Ovary (tissue), 9 donors: ENCODE measurements around the gene SEMA5B. TPM values are rescaled to one million over a fixed set of nuclear protein-coding genes. Genes with fewer than 3 reads are reported as not detected.

Experiments used
- DNase-seq, 5 donors: peaks; one replicate each; pipeline ENCODE4 v3.0.0-alpha.2; 2019 to 2020
- H3K27ac ChIP-seq, 2 donors: fragments of 200-600 bp; one replicate each; pipeline versions ENCODE4 v1.5.1 to v1.8.0; 2019 to 2022
- H3K27me3 ChIP-seq: fragments of 200-600 bp; one replicate; pipeline ENCODE4 v1.8.0; 2022
- H3K36me3 ChIP-seq: fragments of 200-600 bp; sonication (generic); one replicate; pipeline ENCODE4 v1.5.1; 2019
- H3K4me1 ChIP-seq: one replicate; pipeline ENCODE4 v1.8.1; 2013; ENCODE audit warnings: mild to moderate bottlenecking, moderate library complexity; ENCODE audit not compliant: insufficient read depth
- H3K4me3 ChIP-seq: fragments of 200-600 bp; sonication (generic); one replicate; pipeline ENCODE4 v1.5.1; 2017
- H3K9me3 ChIP-seq, 2 donors: fragments of 200-600 bp in 1 of 2; sonication (generic) in 1 of 2; one replicate each; pipeline versions ENCODE4 v1.5.1 to v1.8.1; 2013 to 2019; ENCODE audit warnings: mild to moderate bottlenecking in 1 of 2, moderate library complexity in 1 of 2
- EP300 ChIP-seq: sonication (generic); formaldehyde crosslinking; IDR thresholded peaks from one replicate; pipeline ENCODE4 v1.6.1; 2017; ENCODE audit warnings: antibody characterized with exemption
- POLR2A ChIP-seq: fragments of 450-650 bp; IDR thresholded peaks from one replicate; pipeline ENCODE4 v1.6.1; 2017; ENCODE audit warnings: antibody characterized with exemption, mild to moderate bottlenecking, moderate library complexity
- WGBS, 3 donors: extraction: QIAGEN DNeasy Blood & Tissue Kit in 1 of 3; methylation state at CpG; one replicate each; pipeline versions ENCODE4 v1.1.5 to v1.1.7; 2013 to 2017; 5-methylcytosine and 5-hydroxymethylcytosine counted together
- intact Hi-C, 4 donors: fragments of 100-400 bp; cut with DNase I; formaldehyde crosslinking; loops; one replicate each; pipeline versions ENCODE4 v1.11.0 to v1.15.1; 2022 to 2023
- polyA plus RNA-seq, 2 donors: library from polyadenylated mRNA; stranded (reverse); fragments of 200-250 nt in 1 of 2; fragments of 350-450 nt in 1 of 2; fragmentation: Illumina TruSeq in 1 of 2; extraction: RNeasy Lipid Tissue Mini Kit (QIAGEN cat#74804) in 1 of 2; gene quantifications; one replicate each; pipeline ENCODE4 v1.2.3, GENCODE V29; 2013 to 2014
- total RNA-seq, 7 donors: library from RNA; depleted of rRNA in 2 of 7; stranded (reverse); fragments of >200 nt in 2 of 7; fragmentation: NEBNext Ultra II Directional in 3 of 7; extraction: Animal tissue kit (Norgen Biotek cat#: 25700) in 3 of 7; gene quantifications; one replicate each; pipeline versions ENCODE4 v1.1.0 to v1.2.4, GENCODE V29; 2016 to 2023
- TF ChIP-seq, protein P1 (sequence below), 3 donors: fragments of 450-650 bp in 2 of 3; fragments of 200-600 bp in 1 of 3; IDR thresholded peaks; one replicate each; pipeline versions ENCODE4 v1.5.1 to v1.8.0; 2016 to 2022; ENCODE audit warnings: antibody characterized with exemption in 3 of 3, mild to moderate bottlenecking in 1 of 3
- donor health status: DM: no; HTN: no; CAD: no; lungs with moderate emphysema.
- donor health status: DM: no; HTN: no; CAD: no.
- donor health status: Bipolar disorder and iron deficiency.
- donor health status: DM: yes; HTN: yes; CAD: no.
- donor health status: DM: no; HTN: no; CAD: no.
- donor health status: DM: yes; HTN: yes; CAD: no.

The SEMA5B gene
- total and polyA plus RNA-seq, 9 donors, result 0.22 to 3.1 (median 1.3) TPM

GRCh38 chr3:122917412-122917811, 110.2 kb downstream of the SEMA5B start:
- H3K9me3 ChIP-seq, result no peaks in the 10 kb centered on the region
- intact Hi-C loops, result no loop called here
- no peaks in the 10 kb centered on the region for H3K36me3 ChIP-seq
- no peak overlapping the region for H3K27ac ChIP-seq
- no peaks in the 10 kb centered on the region for H3K4me1 ChIP-seq
- TF ChIP-seq POLR2A (no peak), EP300 (no peak)
- TF ChIP-seq, protein P1, sequence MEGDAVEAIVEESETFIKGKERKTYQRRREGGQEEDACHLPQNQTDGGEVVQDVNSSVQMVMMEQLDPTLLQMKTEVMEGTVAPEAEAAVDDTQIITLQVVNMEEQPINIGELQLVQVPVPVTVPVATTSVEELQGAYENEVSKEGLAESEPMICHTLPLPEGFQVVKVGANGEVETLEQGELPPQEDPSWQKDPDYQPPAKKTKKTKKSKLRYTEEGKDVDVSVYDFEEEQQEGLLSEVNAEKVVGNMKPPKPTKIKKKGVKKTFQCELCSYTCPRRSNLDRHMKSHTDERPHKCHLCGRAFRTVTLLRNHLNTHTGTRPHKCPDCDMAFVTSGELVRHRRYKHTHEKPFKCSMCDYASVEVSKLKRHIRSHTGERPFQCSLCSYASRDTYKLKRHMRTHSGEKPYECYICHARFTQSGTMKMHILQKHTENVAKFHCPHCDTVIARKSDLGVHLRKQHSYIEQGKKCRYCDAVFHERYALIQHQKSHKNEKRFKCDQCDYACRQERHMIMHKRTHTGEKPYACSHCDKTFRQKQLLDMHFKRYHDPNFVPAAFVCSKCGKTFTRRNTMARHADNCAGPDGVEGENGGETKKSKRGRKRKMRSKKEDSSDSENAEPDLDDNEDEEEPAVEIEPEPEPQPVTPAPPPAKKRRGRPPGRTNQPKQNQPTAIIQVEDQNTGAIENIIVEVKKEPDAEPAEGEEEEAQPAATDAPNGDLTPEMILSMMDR (IDR thresholded peaks at IDR 0.05), result no peak
- H3K27me3 ChIP-seq, result no peaks in the 10 kb centered on the region
- WGBS, 3 donors, result 89 to 94% (median 92%) methylated on average over 4 of the region's 4 CpGs
- no peak for DNase-seq
- H3K4me3 ChIP-seq, result no peak overlapping the region

GRCh38 chr3:122916580-122916979, 111.0 kb downstream of the SEMA5B start:
- Histone ChIP-seq H3K36me3 (no peaks in the 10 kb centered on the region), H3K9me3 (no peaks in the 10 kb centered on the region), H3K4me3 (no peak overlapping the region), H3K27me3 (no peaks in the 10 kb centered on the region), H3K27ac (no peak overlapping the region), H3K4me1 (no peaks in the 10 kb centered on the region)
- intact Hi-C loops, result no loop called here
- DNase-seq, result no peak
- 84 to 89% (median 86%) methylated on average over 6 of the region's 6 CpGs for WGBS, 3 donors
- TF ChIP-seq, protein P1 (IDR thresholded peaks at IDR 0.05), result no peak
- TF ChIP-seq POLR2A, result no peak
- no peak for TF ChIP-seq EP300

GRCh38 chr3:122916084-122916483, 111.5 kb downstream of the SEMA5B start:
- 76 to 86% (median 84%) methylated on average over 4 of the region's 4 CpGs for WGBS, 3 donors
- H3K4me1 ChIP-seq, result no peaks in the 10 kb centered on the region
- TF ChIP-seq POLR2A, result no peak
- TF ChIP-seq, protein P1 (IDR thresholded peaks at IDR 0.05), result no peak
- TF ChIP-seq EP300, result no peak
- intact Hi-C loops, result no loop called here
- H3K27ac ChIP-seq, result no peak overlapping the region
- no peak overlapping the region for H3K4me3 ChIP-seq
- no peaks in the 10 kb centered on the region for H3K36me3 ChIP-seq
- no peak for DNase-seq
- no peaks in the 10 kb centered on the region for H3K9me3 ChIP-seq
- no peaks in the 10 kb centered on the region for H3K27me3 ChIP-seq

- Histone ChIP-seq H3K27ac (no peak overlapping the region), H3K4me3 (no peak overlapping the region), H3K4me1 (no peaks in the 10 kb centered on the region), H3K27me3 (no peaks in the 10 kb centered on the region), H3K36me3 (no peaks in the 10 kb centered on the region), H3K9me3 (no peaks in the 10 kb centered on the region)
- intact Hi-C loops, result no loop called here
- TF ChIP-seq, protein P1 (IDR thresholded peaks at IDR 0.05), result no peak
- TF ChIP-seq POLR2A (no peak), EP300 (no peak)
- WGBS, 3 donors, result 86 to 92% (median 88%) methylated on average over 17 of the region's 17 CpGs
- no peak for DNase-seq
Measured at GRCh38 chr3:122915300-122916055, 112.1 kb downstream of the SEMA5B start.
